GM18502 (cell line): ENCODE measurements around the gene TXNRD1.
"Not testable (repeated sequence)": the region's sequence is repeated elsewhere in the genome, so short reads cannot be mapped to it uniquely, and the experiment has no call there.

ENCODE experiments used
- ATAC-seq: cut with Tn5 transposase; IDR thresholded peaks from one replicate; pipeline ENCODE4 v1.9.1; 2021; ENCODE audit warnings: mild to moderate bottlenecking; ENCODE audit not compliant: unreplicated experiment, poor library complexity

Gene TXNRD1

DNA sequence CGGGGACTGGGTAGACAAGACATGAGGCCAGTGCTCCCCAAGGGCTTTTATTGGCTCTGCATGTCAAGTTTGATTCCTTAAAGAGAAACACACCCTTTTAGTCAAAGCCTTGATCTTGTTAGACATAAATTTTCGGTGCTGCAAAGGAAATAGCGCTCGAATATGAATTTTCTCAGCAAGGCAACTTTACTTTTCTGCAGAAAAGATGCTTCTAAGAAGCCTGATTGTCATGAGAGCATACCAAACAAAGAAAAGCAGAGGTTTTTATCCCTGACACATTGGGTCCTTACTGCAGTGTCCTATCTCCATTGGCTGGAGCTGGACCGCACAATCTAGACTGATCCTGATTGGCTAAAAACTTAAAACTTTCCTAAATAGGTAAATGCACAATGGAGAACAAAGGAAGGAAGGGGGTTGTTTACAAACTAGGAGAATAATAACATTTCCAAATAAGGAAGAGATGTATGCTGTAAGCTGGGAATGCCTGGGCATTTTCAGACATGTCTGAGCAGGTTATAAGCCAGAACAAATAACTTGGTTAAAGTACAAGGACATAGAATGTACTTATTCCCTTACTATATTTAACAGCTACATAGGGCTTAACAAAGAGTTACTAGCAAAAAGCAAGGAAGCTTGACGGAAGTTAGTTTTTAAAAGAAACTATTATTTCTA lies 17.2 kb downstream of the TXNRD1 start:
- no peak for ATAC-seq

DNA sequence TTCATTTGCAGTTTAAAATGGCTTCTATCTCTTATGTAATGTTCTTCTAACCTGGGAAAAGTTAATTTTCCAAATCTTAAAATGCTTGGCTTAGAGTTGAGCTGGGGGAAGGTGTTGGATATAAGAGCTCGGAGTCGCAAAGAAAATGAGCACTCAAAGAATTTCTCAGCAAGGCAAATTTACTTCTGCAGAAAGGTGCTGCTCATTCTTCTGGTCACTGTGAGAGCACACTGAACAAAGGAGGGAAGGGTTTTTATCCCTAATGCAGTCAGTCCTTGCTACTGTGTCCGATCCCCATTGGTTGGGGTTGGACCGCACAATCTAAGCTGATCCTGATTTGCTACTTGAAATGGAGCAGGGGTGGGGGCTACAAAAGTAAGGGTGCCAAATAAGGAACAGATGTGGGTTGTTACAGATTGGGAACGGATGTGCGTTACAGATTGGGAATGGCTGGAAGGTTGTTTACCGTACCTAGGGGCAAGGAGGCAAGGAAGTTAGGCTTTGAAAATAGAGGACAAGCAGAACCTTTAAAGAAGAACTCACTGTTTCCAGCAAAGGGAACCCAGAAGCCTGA lies 19.4 kb downstream of the TXNRD1 start:
- no peak for ATAC-seq

DNA sequence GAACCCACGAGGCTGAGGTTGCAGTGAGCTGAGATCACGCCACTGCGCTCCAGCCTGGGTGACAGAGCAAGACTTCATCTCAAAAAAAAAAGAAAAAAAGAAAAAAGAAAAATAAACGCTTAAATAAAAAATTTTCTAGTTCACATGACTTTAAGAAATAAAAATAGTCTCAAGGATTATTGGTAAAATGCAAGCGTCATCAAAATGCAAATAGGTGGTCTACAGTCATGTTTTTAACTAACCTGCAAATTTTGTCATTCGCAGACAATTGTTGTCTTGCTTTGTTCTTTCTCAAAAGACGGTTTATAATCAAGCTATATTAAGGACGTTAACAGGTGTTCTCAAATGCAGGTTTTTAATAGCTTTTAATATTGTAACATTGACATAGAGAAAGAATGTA lies 22.4 kb downstream of the TXNRD1 start:
- no peak for ATAC-seq

DNA sequence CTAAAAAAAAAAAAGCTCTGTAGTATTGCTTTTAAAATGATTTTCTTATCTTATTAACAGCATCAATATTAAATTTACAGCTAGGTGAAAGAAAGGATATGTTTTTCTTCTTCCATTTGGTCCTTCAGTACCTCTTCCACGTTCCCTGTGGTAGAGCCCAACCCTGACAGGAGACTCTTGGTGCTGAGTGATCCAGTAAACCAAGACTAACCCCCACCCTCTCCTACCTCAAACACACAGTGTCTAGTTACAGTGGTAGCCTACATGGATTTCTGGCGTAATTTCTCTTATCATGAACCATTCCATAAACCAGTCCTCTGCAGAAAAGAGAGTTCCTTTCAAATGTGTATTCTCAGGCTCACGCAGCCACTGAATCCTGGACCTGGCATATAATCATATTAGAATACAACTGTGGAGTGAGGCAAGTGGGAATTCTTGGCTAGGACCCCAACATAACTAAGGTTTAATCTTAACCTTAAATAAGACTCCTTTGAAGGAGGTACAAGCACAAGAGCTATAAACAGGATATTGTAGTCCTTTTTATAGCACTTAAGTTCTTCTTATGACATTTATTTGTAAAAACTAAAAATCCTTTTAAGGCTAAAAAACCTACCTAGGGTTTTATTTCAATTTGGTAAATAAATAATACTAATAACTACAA lies 27.1 kb downstream of the TXNRD1 start:
- no peak for ATAC-seq

DNA sequence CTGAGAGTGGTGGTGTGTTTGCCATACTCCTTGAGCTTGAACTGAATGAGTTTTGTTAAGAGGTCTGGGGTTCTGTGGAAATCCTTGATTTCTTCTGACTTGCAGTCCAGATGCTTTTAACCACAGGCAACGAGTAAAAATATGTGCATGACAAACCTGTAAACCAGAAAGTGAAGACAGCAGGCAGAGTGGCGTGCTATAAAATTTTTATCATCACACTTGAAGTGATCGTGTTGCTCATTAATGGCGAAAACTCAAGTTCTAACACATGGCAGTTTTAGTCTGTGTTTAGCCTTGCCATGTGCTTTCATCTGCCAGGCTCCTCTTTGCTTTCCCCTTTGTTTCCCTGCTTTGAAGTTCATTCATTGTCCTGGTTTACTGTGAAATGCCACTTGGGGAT lies 28.0 kb downstream of the TXNRD1 start:
- no peak for ATAC-seq

DNA sequence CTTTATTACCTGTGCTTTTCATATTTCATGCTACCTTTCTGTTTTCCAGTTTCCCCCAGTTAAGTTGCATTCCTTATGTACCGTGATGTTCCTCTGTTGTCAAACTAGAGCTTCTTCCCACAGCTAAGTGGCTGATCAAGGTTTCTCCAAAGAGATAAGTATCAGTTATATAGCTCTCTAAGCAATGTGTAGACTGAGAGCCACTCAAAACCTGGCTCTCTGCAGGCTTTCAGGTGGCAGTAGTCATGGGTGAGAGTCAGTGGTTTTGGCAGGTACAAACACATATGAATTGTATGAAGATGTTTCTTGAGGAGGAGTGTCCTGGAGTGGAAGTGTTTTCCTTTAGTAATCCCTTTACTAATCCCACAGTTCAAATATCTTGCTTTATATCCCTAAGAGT lies 28.4 kb downstream of the TXNRD1 start:
- no peak for ATAC-seq

DNA sequence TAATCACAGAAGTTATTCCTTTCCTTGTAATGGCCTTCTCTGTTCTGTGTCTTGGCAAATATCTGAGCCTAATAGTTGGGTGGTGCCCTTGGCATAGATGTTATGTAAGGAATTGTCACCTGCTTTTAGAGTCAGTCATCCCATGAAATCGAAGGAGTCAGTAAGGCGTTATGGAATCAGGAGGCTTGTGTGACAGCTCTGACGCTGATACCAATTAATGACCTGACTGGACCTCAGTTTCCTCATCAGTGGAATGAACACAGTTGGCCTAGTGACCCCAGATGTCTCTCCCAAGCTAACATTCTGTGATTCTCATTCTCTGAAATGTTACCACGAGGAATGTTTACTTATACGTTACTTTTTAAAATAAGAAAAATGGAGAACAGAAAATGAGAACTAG lies 32.1 kb downstream of the TXNRD1 start:
- no peak for ATAC-seq

DNA sequence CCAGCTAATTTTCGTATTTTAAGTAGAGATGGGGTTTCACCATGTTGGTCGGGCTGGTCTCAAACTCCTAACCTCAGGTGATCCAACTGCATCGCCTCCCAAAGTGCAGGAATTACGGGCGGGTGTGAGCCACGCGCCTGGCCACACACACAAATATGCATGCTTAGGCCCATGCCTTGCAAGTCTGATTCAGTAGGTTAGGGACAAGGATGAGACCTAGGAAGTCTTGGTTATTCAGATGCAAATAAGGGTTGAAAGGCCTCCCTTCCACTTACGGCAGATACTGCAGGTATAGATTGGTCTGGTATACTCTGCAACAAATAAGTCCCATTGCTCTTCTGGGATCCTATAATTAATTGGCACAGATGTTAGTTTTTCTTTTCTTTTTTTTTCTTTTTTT lies 32.9 kb downstream of the TXNRD1 start:
- no peak for ATAC-seq

DNA sequence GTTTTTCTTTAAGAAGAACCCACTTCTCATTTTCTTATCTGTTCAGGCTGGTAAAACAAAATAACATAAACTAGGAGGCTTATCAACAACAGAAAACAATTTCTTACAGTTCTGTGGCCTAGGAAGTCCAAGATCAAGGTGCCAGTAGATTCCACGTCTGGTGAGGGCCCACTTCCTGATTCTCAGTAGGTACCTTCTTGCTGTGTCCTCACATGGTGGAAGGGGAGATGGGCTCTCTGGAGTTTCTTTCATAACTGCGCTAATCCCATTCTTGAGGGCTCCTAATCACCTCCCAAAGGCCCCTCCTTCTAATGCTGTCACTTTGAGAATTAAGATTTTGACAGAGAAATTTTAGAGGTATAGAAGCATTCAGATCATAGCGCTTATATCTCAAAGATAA lies 33.4 kb downstream of the TXNRD1 start:
- no peak for ATAC-seq

DNA sequence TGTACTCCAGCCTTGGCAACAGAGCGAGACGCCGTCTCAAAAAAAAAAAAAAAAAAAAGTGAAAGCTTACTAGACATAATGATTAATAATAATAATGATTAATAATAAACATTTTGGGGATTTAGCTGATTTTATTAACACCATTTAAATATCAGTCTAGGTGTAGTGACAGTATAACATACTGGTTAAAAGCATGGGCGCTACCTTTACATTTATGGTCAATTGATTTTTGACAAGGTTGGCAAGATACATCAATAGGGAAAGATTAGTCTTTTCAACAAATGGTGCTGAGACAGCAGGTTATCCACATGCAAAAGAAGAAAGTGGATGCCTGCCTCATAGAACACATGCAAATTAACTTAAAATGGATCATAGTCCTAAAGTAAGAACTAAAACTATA lies 34.3 kb downstream of the TXNRD1 start:
- ATAC-seq, result no peak

DNA sequence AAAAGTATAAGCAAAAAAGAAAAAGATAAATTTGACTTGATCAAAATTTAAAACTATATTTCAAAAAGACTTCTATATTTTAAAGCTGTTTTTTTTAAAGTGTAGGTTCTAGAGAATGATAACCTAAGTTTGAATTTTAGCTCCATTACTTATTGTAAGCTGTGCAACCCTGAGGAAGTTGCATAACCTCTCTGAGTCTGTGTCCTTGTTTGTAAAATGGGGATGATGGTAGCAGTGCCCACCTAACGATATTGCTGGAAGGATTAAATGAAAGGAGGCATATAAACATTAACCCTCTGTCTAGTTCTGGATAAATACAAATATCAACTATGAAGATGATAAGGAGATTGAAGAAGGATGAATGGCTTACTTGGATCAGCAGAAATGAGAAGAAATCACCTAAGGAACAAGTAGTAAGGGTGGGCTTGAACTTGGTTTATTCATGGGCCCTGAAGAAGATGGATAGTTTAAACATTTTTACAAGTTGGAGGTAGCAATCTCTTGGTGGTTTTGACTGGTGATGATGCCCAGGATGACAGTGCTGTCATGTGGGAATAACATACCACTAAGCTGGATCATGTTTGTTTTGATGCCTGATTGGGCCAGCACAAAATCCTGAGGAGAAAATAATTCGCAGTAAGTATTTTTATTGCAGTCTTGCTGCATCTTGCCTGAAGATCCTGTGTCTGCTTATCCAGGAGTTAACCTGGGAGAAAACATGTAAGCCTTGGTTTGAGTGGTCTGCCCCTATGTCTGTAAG lies 35.0 kb downstream of the TXNRD1 start:
- ATAC-seq, result no peak

DNA sequence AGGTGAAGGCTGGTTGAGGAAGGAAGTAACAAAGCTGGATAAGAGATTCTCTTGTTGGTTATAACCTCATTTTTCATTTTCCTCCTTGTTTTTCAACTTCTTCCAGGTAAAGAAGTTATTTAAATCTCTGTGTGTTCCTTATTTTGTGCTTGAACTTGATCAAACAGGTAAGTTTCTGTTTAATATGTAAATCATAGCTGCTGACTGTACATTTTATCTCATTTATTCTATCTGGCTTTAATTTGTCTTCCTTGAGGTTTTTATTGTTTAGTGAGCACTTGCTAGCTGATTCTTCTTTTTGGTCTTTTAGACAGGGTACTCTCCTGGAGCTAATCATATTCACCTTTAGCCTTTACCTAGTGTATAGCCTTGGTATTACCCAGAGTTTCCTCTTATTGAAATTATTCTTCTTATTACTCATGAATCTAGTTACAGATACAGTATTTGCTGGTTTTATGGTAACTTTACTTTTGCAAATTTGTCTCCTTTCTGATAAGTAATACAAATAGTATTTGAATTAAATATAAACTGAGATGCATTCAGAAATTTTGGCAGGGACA lies 42.4 kb downstream of the TXNRD1 start:
- ATAC-seq, result no peak

DNA sequence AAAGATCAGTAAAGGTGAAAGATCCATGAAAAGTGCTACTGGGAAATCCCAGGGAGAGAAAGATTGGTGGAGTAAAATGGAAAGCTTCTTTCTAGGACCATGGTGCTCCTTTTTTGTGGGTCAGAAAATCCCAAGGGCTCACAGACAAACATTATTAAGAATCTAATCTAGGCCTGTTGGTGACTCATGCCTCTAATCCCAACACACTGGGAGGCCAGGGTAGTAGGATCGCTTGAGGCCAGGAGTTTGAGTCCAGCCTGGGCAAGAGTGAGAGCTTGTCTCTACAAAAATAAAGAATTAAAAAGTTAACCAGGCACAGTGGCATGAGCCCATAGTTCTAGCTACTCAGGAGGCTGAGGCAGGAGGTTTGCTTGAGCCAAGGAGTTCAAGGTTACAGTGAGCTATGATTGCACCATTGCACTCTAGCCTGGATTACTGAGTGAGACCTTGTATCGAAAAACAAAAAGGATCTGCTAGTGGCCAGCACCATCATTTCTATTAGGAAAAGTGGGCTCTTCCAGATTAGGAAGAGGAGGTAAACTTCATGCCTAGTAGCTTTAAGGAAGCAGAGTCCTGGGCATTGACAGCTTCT lies 43.0 kb downstream of the TXNRD1 start:
- ATAC-seq, result no peak

DNA sequence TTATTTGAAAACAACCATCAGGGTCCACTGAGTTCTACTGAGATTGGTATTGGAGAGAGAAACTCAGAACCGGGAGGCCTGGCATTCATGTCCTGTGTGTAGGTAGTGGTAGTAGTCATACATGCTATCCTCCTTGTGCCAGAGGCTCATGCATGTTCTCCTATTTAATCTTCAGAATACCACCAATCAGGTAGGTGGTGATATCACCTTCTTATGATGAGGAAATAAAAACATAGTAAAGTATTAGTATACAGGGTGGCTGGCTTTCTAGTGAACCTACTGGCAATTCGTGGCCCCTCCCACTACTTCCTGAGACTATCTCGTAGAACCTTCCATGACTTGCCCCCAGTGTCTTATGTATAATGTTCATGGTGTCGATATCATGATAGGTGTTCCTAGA lies 47.4 kb downstream of the TXNRD1 start:
- no peak for ATAC-seq

DNA sequence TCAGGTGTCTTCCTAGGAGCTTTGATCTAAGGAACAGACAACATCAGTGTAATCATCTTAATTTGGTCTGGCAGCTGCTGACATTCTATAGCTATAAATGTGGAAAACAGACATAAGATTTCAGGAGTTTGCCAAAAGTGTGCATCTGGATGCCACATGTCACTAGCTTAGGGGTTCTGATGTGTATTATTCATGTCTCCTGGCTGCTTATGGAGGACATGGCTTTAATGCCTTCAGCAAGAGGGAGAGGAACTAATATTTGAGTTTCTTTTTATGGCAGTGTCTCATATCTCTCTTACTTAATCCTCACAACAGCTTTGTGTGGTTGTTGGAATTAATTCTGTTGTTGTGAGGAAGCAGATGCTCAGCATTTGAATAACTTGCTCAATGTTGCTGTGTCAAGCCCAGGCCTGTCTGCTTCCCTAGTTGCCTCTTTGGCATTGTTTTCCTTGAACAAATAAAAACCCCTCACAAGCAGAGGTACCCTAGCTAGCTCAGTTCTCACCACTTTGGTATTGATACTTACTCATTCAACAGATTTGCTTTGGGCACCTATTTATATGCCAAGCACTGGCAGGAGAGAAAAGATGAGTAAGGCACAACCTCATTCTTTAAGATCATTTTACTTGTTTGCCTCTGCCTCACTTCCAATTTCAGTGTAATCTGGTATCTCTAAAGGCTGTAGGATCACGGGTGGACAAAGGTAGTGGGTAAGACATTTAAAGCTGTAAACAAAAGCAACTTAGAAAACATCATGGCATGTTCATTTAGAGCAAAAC lies 48.2 kb downstream of the TXNRD1 start:
- no peak for ATAC-seq

DNA sequence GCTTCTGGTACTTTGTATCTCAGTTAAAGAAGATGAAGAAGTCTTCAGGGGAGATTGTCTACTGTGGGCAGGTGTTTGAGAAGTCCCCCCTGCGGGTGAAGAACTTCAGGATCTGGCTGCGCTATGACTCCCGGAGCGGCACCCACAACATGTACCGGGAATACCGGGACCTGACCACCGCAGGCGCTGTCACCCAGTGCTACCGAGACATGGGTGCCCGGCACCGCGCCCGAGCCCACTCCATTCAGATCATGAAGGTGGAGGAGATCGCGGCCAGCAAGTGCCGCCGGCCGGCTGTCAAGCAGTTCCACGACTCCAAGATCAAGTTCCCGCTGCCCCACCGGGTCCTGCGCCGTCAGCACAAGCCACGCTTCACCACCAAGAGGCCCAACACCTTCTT lies 49.9 kb downstream of the TXNRD1 start:
- ATAC-seq, result not testable (repeated sequence)

DNA sequence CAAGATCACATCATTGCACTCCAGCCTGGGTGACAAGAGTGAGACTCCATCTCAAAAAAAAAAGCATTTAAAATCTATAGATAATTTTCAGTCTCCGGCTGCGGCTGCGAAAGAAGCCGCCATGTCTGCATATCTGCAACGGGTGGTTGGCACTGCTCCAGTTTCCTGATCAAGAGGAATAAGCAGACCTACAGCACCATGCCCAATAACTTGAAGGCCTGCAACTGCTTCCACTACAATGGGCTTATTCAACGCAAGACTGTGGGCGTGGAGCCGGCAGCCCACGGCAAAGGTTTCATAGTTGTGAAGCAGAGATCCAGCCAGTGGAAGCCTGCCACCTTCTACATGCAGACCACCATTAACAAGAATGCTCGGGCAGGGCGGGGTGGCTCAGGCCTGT lies 57.4 kb downstream of the TXNRD1 start:
- ATAC-seq, result no peak

DNA sequence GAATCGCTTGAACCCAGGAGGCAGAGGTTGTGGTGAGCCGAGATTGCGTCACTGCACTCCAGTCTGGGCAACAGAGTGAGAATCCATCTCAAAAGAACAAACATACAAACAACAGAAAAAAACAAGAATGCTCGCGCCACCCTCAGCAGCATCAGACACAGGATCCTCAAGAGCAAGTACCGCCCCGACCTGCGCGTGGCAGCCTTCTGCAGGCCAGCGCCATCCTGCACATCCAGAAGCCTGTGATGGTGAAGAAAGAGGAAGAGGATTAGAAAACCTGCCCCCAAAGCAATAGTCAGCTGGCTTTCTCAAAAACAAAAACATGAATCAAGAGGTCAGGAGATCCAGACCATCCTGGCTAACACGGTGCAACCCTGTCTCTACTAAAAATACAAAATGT lies 57.9 kb downstream of the TXNRD1 start:
- ATAC-seq, result no peak

DNA sequence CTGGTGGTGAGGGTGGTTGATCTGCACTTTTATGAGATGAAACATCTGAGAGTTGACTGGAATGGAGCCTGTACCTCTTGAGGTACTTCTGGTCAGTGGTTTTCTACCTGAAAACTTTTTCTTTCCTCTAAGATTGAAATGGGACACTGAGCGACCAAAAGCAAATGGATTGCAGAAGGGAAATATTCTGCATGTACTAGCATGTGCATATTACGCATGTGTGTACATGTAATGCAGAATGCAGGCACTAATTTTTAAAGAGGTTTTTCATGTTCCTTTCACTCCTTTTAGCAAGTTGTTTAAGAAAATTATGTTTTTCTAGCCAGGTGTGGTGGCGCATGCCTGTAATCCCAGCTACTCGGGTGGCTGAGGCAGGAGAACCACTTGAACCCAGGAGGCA lies 59.2 kb downstream of the TXNRD1 start:
- no peak for ATAC-seq

DNA sequence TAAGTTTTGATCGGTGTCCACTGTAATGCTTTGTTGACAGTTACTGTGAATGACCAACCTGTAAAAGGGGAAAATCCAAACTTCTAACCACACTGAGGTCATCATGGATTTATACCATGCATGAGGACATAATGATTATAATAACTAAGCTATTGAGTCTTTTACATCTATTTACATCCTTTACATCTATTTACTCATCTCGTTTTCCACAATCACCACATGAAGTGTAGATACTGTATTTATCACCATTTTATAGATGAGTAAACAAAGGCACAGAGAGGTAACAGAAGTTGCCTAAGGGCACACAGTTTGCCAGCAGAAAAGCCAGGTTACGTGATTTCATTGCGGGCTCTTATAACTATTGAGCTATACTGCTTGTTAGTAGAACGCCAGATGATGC lies 60.1 kb downstream of the TXNRD1 start:
- no peak for ATAC-seq
